ENCODE data around the gene DIRAS1. TPM values are rescaled to one million over a fixed set of nuclear protein-coding genes. Genes with fewer than 3 reads are reported as not detected.

The DIRAS1 gene
- total and polyA plus RNA-seq, 2 of the 4 experiments (the other 2 are of a cell fraction), result 1.4 to 10.3 TPM

DNA sequence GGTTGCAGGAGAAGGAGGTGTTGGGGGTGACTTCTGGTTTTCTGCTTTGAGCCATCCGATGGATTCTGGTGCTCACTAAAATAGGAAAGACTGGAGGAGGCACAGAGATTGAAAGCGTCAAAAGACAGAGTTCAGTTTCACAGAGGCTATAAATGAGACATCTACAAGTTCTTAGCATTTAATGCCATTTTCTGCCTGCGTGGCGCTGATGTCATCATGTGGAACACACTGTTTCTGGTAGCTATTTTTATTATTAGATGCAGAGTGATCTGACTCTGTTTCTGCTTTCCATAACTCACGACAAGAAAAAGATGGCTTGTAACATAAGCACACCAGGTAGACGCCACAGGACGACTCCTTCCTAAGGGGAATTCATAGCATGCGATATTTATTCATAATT, 21.9 kb upstream of the DIRAS1 start:
- H3K9me1 ChIP-seq (ENCODE audit: insufficient read depth, low read length), result no peaks in the 10 kb centered on the region
- H3K4ac ChIP-seq (ENCODE audit: low read depth, low read length), result no peak overlapping the region
- no peak overlapping the region for H2BK20ac ChIP-seq (ENCODE audit: low read depth, low read length)
- no peak overlapping the region for H3K18ac ChIP-seq (ENCODE audit: low read depth, low read length)
- CTCF ChIA-PET, result no interaction called here
- no peak overlapping the region for H3K14ac ChIP-seq (replicated peaks; ENCODE audit: low read depth, low read length)
- no peak overlapping the region for H2BK5ac ChIP-seq (ENCODE audit: low read depth, low read length, poor library complexity, severe bottlenecking)
- no peak overlapping the region for H3K4me2 ChIP-seq (ENCODE audit: low read depth, low read length)
- WGBS, 2 experiments (ENCODE audit: extremely low coverage in 2 of 2, insufficient read length in 1 of 2), result 76% methylated on average over 4 of the region's 8 CpGs; no CpG with 5 or more reads in 1 of the 2 experiments
- no peak overlapping the region for H4K91ac ChIP-seq (ENCODE audit: insufficient read depth, low read depth, low read length)
- no peaks in the 10 kb centered on the region for H3K36me3 ChIP-seq (ENCODE audit: control insufficient read depth, insufficient read depth, low read length)
- H3K79me1 ChIP-seq (ENCODE audit: low read depth in 1 of 2, low read length in 2 of 2), result peaks cover 8 to 10% of the 10 kb centered on the region in 2 experiments; a peak in 3 of 4 replicates
- H3K9ac ChIP-seq (ENCODE audit: low read depth, low read length), result no peak overlapping the region
- H3K4me1 ChIP-seq (ENCODE audit: control insufficient read depth, insufficient read depth, low read length), result no peaks in the 10 kb centered on the region; the same call in 1 of the 2 replicates
- in situ Hi-C loops (cut with MboI; ENCODE audit: low sequenced_read_pairs) (no loop called here), dilution Hi-C loops (cut with HindIII; ENCODE audit: low sequenced_read_pairs, unreplicated experiment) (no loop called here), intact Hi-C loops (cut with micrococcal nuclease) (loop anchor here (10.0 kb wide), 1 partner anchor 268 kb away; the partner anchor contains the start of gene GADD45B)
- POLR2A ChIA-PET (ENCODE audit: unreplicated experiment), result no interaction called here
- no peak overlapping the region for H4K5ac ChIP-seq (ENCODE audit: low read depth, low read length)
- no peak overlapping the region for H3K23ac ChIP-seq (ENCODE audit: low read depth, low read length)
- H2AK5ac ChIP-seq (ENCODE audit: low read depth, low read length), result no peak overlapping the region
- no TSS peak for BruUV-seq (replicated peaks)
- TF ChIP-seq SMC3 (IDR thresholded peaks at IDR 0.05; ENCODE audit: low read depth, low read length), result no peak
- TF ChIP-seq MXI1 (IDR thresholded peaks at IDR 0.05; ENCODE audit: borderline replicate concordance, low read depth, low read length), result no peak
- TF ChIP-seq MAZ (IDR thresholded peaks at IDR 0.05; ENCODE audit: borderline replicate concordance, low read depth, low read length), result no peak
- no peak for TF ChIP-seq POLR2A (IDR thresholded peaks at IDR 0.05; ENCODE audit: low read depth, low read length)
- TF ChIP-seq RCOR1 (IDR thresholded peaks at IDR 0.05; ENCODE audit: insufficient replicate concordance, low read length), result no peak
- no peak for TF ChIP-seq MAFK (IDR thresholded peaks at IDR 0.05; ENCODE audit: low read depth, low read length)
- TF ChIP-seq BHLHE40 (IDR thresholded peaks at IDR 0.05; ENCODE audit: low read depth, low read length), result no peak
- TF ChIP-seq, protein P1, sequence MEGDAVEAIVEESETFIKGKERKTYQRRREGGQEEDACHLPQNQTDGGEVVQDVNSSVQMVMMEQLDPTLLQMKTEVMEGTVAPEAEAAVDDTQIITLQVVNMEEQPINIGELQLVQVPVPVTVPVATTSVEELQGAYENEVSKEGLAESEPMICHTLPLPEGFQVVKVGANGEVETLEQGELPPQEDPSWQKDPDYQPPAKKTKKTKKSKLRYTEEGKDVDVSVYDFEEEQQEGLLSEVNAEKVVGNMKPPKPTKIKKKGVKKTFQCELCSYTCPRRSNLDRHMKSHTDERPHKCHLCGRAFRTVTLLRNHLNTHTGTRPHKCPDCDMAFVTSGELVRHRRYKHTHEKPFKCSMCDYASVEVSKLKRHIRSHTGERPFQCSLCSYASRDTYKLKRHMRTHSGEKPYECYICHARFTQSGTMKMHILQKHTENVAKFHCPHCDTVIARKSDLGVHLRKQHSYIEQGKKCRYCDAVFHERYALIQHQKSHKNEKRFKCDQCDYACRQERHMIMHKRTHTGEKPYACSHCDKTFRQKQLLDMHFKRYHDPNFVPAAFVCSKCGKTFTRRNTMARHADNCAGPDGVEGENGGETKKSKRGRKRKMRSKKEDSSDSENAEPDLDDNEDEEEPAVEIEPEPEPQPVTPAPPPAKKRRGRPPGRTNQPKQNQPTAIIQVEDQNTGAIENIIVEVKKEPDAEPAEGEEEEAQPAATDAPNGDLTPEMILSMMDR (conservative IDR thresholded peaks at IDR 0.05; ENCODE audit: low read depth, low read length), result no peak
- no peak for TF ChIP-seq CHD1 (IDR thresholded peaks at IDR 0.05; ENCODE audit: low read depth, low read length)
- TF ChIP-seq RFX5 (IDR thresholded peaks at IDR 0.05; ENCODE audit: low read depth, low read length), result no peak
- TF ChIP-seq, protein P2, sequence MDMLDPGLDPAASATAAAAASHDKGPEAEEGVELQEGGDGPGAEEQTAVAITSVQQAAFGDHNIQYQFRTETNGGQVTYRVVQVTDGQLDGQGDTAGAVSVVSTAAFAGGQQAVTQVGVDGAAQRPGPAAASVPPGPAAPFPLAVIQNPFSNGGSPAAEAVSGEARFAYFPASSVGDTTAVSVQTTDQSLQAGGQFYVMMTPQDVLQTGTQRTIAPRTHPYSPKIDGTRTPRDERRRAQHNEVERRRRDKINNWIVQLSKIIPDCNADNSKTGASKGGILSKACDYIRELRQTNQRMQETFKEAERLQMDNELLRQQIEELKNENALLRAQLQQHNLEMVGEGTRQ (IDR thresholded peaks at IDR 0.05; ENCODE audit: low read depth, low read length), result no peak
- TF ChIP-seq, protein P3, sequence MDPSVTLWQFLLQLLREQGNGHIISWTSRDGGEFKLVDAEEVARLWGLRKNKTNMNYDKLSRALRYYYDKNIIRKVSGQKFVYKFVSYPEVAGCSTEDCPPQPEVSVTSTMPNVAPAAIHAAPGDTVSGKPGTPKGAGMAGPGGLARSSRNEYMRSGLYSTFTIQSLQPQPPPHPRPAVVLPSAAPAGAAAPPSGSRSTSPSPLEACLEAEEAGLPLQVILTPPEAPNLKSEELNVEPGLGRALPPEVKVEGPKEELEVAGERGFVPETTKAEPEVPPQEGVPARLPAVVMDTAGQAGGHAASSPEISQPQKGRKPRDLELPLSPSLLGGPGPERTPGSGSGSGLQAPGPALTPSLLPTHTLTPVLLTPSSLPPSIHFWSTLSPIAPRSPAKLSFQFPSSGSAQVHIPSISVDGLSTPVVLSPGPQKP (IDR thresholded peaks at IDR 0.05; ENCODE audit: borderline replicate concordance, low read depth, low read length), result no peak
- TF ChIP-seq RAD21 (IDR thresholded peaks at IDR 0.05; ENCODE audit: low read length), result no peak
- TF ChIP-seq FOS (IDR thresholded peaks at IDR 0.05; ENCODE audit: low read depth, low read length), result no peak
- no peak for TF ChIP-seq CEBPB (IDR thresholded peaks at IDR 0.05; ENCODE audit: low read depth, low read length)
- H2BK120ac ChIP-seq (ENCODE audit: low read depth, low read length), result no peak overlapping the region
- no peak overlapping the region for H3K27ac ChIP-seq (ENCODE audit: insufficient read depth, low read length)
- no peak overlapping the region for H3K56ac ChIP-seq (ENCODE audit: extremely low read depth, insufficient read depth, low read length)
- H2AFZ ChIP-seq (replicated peaks; ENCODE audit: low read length, poor library complexity), result no peak overlapping the region
- no peak overlapping the region for H3K4me3 ChIP-seq (ENCODE audit: insufficient read depth, low read depth, low read length)
- DNase-seq, result no peak
- H2AK9ac ChIP-seq (replicated peaks; ENCODE audit: low read depth, low read length, poor library complexity), result no peak overlapping the region
- H4K8ac ChIP-seq (ENCODE audit: low read depth in 2 of 2, low read length in 2 of 2), result no peak overlapping the region
- no peaks in the 10 kb centered on the region for H3K9me3 ChIP-seq (ENCODE audit: control insufficient read depth, insufficient read depth, low read length)
- H2BK15ac ChIP-seq (ENCODE audit: low read depth, low read length), result no peak overlapping the region
- no peak for ATAC-seq (ENCODE audit: low read depth)
- peaks cover 1% of the 10 kb centered on the region; the same call in 1 of the 2 replicates for H3K27me3 ChIP-seq (ENCODE audit: control insufficient read depth, insufficient read depth, low read length)
- H4K20me1 ChIP-seq (ENCODE audit: insufficient read depth, low read length), result no peaks in the 10 kb centered on the region
